Measurements from ENCODE around the gene ZWILCH.

GRCh38 chr15:66524838-66525237, 19.7 kb downstream of the ZWILCH start:
- TF ChIP-seq EZH2phosphoT487 (IDR thresholded peaks at IDR 0.05; ENCODE audit: borderline replicate concordance, low read depth): no peak
- no peak for TF ChIP-seq GATA2 (CRISPR knock-in tag; IDR thresholded peaks at IDR 0.05)
- no peak for TF ChIP-seq CTCF (IDR thresholded peaks at IDR 0.05)
- no peak for TF ChIP-seq EP300 (IDR thresholded peaks at IDR 0.05; ENCODE audit: borderline replicate concordance in 1 of 2, low read depth in 1 of 2, low read length in 1 of 2)
- no peak for TF ChIP-seq REST (IDR thresholded peaks at IDR 0.05; ENCODE audit: low read depth, low read length)
- no peak for TF ChIP-seq NRF1 (IDR thresholded peaks at IDR 0.05; ENCODE audit: low read depth, low read length)
- no peak for TF ChIP-seq ZBTB33 (IDR thresholded peaks at IDR 0.05; ENCODE audit: borderline replicate concordance, low read depth)
- no peak for TF ChIP-seq MAX (IDR thresholded peaks at IDR 0.05; ENCODE audit: low read depth)
- no peak for TF ChIP-seq RCOR1 (IDR thresholded peaks at IDR 0.05; ENCODE audit: low read length)
- no peak for TF ChIP-seq RFX5 (IDR thresholded peaks at IDR 0.05; ENCODE audit: low read length)
- TF ChIP-seq MXI1 (IDR thresholded peaks at IDR 0.05; ENCODE audit: low read depth, low read length): no peak
- no peak for TF ChIP-seq USF2 (IDR thresholded peaks at IDR 0.05; ENCODE audit: borderline replicate concordance, low read depth, low read length)
- no peak for TF ChIP-seq JUND (IDR thresholded peaks at IDR 0.05)
